Mucosa of descending colon (tissue), 3 donors: Measurements from ENCODE around the gene ADGRV1. TPM values are rescaled to one million over a fixed set of nuclear protein-coding genes. Genes with fewer than 3 reads are reported as not detected.
"Not testable (repeated sequence)": the region's sequence is repeated elsewhere in the genome, so short reads cannot be mapped to it uniquely, and the experiment has no call there.

Experiments used
- ATAC-seq: fragments of 200-7000 bp; cut with Tn5 transposase; one replicate; pipeline ENCODE4 v1.9.1; 2020; ENCODE audit warnings: mild to moderate bottlenecking, moderate library complexity
- DNase-seq, 3 donors: peaks; one replicate each; pipeline ENCODE4 v3.0.0-alpha.2; 2020
- H3K36me3 ChIP-seq: fragments of 200-600 bp; one replicate; pipeline ENCODE4 v1.8.0; 2021; ENCODE audit warnings: low read depth, mild to moderate bottlenecking
- H3K4me1 ChIP-seq: fragments of 200-600 bp; one replicate; pipeline ENCODE4 v1.8.0; 2021; ENCODE audit warnings: low read depth, mild to moderate bottlenecking
- H3K4me3 ChIP-seq: fragments of 200-600 bp; one replicate; pipeline ENCODE4 v1.8.0; 2021; ENCODE audit warnings: mild to moderate bottlenecking
- H3K9me3 ChIP-seq: fragments of 200-600 bp; one replicate; pipeline ENCODE4 v1.8.0; 2021; ENCODE audit warnings: mild to moderate bottlenecking
- CTCF ChIP-seq: fragments of 200-600 bp; IDR thresholded peaks from one replicate; pipeline ENCODE4 v1.8.0; 2022; ENCODE audit warnings: antibody characterized with exemption, mild to moderate bottlenecking
- intact Hi-C, 2 donors: fragments of 100-400 bp; cut with DNase I in 1 of 2; cut with micrococcal nuclease in 1 of 2; formaldehyde crosslinking; loops; one replicate each; pipeline versions ENCODE4 v1.11.0 to v1.11.1; 2022; cut with DNase I, micrococcal nuclease
- total RNA-seq, 3 donors: library from RNA; stranded (reverse); fragmentation: NEBNext Ultra II Directional in 2 of 3; extraction: Animal tissue kit (Norgen Biotek cat#: 25700) in 2 of 3; gene quantifications; one replicate each; pipeline versions ENCODE4 v1.2.1 to v1.2.4, GENCODE V29; 2021 to 2023
- donor health status: DM: no; HTN: no; CAD: no; lungs with moderate emphysema.
- donor health status: DM: no; HTN: no; CAD: no.
- donor health status: DM: no; HTN: yes; CAD: no.

The ADGRV1 gene
- total RNA-seq, 3 donors from 2014 or later = 4.5 to 8.6 (median 6.1) TPM

- Histone ChIP-seq H3K4me3 (no peak overlapping the region), H3K9me3 (no peaks in the 10 kb centered on the region), H3K36me3 (no peaks in the 10 kb centered on the region), H3K4me1 (peaks cover 5% of the 10 kb centered on the region)
- ATAC-seq = peak; percentile 97
- no peak for TF ChIP-seq CTCF
- DNase-seq = no peak
- intact Hi-C loops = no loop called here
Measured at GRCh38 chr5:91042936-91043255, 484.3 kb downstream of the ADGRV1 start.

- no peak overlapping the region for H3K4me3 ChIP-seq
- intact Hi-C loops = no loop called here
- H3K9me3 ChIP-seq = no peaks in the 10 kb centered on the region
- DNase-seq = no peak
- no peak for ATAC-seq
- H3K36me3 ChIP-seq = no peaks in the 10 kb centered on the region
- H3K4me1 ChIP-seq = peaks cover under 1% of the 10 kb centered on the region
- no peak for TF ChIP-seq CTCF
Measured at GRCh38 chr5:91048073-91048472, 489.5 kb downstream of the ADGRV1 start.

- Histone ChIP-seq H3K9me3 (no peaks in the 10 kb centered on the region), H3K4me3 (no peak overlapping the region), H3K36me3 (no peaks in the 10 kb centered on the region), H3K4me1 (no peaks in the 10 kb centered on the region)
- TF ChIP-seq CTCF = no peak
- intact Hi-C loops = no loop called here
- ATAC-seq (no peak), DNase-seq (no peak)
Measured at GRCh38 chr5:91049112-91049511, 490.5 kb downstream of the ADGRV1 start.

- H3K9me3 ChIP-seq = no peaks in the 10 kb centered on the region
- H3K4me1 ChIP-seq = no peaks in the 10 kb centered on the region
- ATAC-seq = no peak
- TF ChIP-seq CTCF = no peak
- no peaks in the 10 kb centered on the region for H3K36me3 ChIP-seq
- intact Hi-C loops = no loop called here
- DNase-seq = no peak
- H3K4me3 ChIP-seq = no peak overlapping the region
Measured at GRCh38 chr5:91049800-91050199, 491.2 kb downstream of the ADGRV1 start.

GRCh38 chr5:91052411-91052810, 493.8 kb downstream of the ADGRV1 start:
- intact Hi-C loops, H3K4me1 ChIP-seq: not testable (repeated sequence)

GRCh38 chr5:91052977-91053740, 494.6 kb downstream of the ADGRV1 start:
- DNase-seq = no peak
- no peak for TF ChIP-seq CTCF
- Histone ChIP-seq H3K36me3 (no peaks in the 10 kb centered on the region), H3K4me1 (no peaks in the 10 kb centered on the region), H3K9me3 (no peaks in the 10 kb centered on the region), H3K4me3 (no peak overlapping the region)
- ATAC-seq = no peak
- intact Hi-C loops = no loop called here

More at GRCh38 chr5:91052411-91052810, 493.8 kb downstream of the ADGRV1 start:
- not testable (repeated sequence) for H3K4me3 ChIP-seq, H3K9me3 ChIP-seq, H3K36me3 ChIP-seq, DNase-seq, ATAC-seq
